SK-N-SH treated with all-trans-retinoic acid at 6 μM for 48 hours (cell line): Measurements from ENCODE around the gene CFAP45.
"Not testable (repeated sequence)": the region's sequence is repeated elsewhere in the genome, so short reads cannot be mapped to it uniquely, and the experiment has no call there.

Experiments
- PATZ1 ChIP-seq: fragments of 250-450 bp; sonication (Bioruptor Pico); IDR thresholded peaks from 2 replicates; pipeline ENCODE4 v1.8.0; 2020; ENCODE audit warnings: mild to moderate bottlenecking, moderate library complexity, borderline replicate concordance
- RARB ChIP-seq: fragments of 250-450 bp; sonication (Bioruptor Pico); IDR thresholded peaks from 2 replicates; pipeline ENCODE4 v1.8.0; 2021; ENCODE audit warnings: mild to moderate bottlenecking, moderate library complexity
- TCF4 ChIP-seq: fragments of 250-450 bp; sonication (Bioruptor Pico); IDR thresholded peaks from 2 replicates; pipeline ENCODE4 v1.8.0; 2021; ENCODE audit warnings: mild to moderate bottlenecking, moderate library complexity, borderline replicate concordance

GRCh38 chr1:159904036-159904435 lies 4.1 kb upstream of the CFAP45 start:
- TF ChIP-seq PATZ1; RARB (CRISPR knock-in tag); TCF4: not testable (repeated sequence)
